GM18526 (cell line): ENCODE data around the gene IL2RG.

Experiments used
- POLR2A ChIP-seq: IDR thresholded peaks from 3 replicates; pipeline ENCODE4 v1.6.1; 2011; ENCODE audit not compliant: insufficient read length; ENCODE audit errors: extremely low read depth

Gene IL2RG

DNA sequence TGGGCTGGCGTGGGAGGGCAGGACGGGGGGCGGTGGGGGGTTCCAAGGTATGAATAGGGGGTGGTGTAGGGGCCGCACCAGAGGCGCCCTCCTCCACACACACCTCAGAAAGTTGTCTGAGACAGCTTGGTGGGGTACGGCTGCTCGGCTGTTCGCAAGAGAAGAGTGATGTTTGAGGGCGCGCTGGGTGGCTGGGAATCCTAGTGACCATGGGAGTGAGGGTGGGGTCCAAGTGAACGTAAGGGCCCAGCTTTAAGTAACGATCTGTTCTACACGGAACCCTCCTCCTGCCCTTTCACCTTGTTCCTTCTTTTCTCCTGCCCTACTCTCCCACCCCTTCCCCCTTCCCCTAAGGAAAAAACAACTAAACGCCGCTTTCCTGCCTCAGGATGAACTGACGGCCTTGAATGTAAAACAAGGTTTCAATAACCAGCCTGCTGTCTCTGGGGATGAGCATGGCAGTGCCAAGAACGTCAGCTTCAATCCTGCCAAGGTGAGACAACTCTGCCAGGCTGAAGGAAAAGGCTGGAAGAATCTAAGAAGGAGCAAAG, 7.7 kb upstream of the IL2RG start:
- no peak for TF ChIP-seq POLR2A

DNA sequence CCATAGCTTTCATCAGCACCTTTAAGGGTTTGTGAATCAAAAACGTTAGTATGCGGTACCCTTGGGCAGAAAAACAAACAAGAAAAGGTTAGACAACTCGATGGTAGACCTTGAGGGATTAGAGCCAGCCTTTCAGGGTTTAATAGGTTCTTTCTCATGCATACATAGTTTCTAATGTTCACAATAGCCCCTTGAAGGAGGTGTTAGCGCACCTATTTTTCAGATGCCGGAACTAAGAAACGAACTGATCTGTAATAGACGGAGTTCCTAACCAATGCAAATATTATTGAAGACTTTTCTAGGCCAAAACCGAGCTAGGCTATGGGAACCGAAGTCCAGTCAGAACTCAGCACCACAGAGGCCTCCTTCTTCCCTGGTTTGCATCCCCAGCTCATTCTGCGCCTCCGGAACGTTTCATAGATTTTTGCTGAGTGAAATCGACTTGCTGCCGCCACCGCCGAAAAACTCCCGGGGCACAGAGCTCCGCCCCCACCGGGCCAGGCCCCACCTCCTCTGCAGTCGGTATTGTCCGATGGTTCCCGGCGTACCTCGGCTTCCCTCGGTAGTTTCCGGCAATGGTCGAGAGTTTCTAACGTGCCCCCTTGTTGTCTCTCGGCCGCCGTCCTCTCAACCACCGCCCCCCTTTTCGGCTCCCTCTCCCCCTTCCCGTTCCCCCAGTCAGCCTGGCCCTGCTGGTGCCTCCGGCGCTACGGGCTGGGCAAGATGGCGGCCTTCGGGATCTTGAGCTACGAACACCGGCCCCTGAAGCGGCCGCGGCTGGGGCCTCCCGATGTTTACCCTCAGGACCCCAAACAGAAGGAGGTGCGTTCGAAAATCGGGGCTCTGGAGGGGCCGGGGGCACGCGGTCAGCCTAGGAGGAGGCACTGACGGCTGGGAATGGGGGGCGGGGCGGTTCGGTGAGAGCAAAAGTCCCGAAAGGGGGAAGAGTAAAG, 6.9 kb upstream of the IL2RG start, which contains the start of gene MED12:
TSS of gene MED12 (plus strand) at position 565 of the 953 bp plus-strand sequence. CDS start at position 724, 159 bp downstream.
- peak; percentile 44 for TF ChIP-seq POLR2A

DNA sequence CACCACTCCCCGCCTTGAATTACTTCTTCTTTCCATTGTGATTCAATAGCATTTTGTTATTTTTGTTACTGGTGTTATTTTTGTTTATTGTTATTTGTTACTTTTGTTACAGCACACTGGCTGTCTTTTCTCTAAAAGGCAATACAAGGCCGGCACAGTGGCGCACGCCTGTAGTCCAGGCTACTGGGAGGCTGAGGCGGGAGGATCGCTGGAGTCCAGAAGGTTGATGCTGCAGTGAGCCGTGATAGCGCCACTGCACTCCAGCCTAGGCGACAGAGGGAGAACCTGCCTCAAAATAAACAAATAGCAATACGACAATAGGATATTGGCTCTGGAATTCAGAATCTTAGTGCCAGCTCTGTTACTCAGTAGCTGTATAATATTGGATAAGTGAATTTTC, 6.0 kb upstream of the IL2RG start:
- no peak for TF ChIP-seq POLR2A

DNA sequence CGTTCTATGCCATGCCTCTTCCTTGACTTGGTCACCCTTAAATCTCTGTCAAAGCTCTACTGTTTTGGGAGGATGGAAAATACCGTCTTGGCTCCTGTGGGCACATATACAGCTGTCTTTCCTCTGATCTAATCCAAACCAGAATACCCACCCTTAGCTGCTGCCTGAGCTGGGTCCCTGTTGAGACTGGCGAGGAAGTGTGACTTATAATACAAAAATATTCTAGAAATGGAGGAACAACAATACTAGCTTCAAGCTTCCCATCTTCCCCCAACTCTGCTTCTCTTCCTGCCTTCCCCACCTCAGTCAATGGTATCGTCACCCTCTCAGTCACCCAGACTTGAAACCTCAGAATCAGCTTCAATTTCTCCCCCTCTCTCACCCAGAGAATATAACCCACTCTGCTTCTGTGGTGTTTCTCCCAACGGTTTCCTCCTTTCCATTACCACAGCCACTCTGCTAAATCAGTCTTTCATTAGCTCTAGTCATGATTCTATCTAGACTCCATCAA, 599 bp upstream of the IL2RG start:
- no peak for TF ChIP-seq POLR2A

DNA sequence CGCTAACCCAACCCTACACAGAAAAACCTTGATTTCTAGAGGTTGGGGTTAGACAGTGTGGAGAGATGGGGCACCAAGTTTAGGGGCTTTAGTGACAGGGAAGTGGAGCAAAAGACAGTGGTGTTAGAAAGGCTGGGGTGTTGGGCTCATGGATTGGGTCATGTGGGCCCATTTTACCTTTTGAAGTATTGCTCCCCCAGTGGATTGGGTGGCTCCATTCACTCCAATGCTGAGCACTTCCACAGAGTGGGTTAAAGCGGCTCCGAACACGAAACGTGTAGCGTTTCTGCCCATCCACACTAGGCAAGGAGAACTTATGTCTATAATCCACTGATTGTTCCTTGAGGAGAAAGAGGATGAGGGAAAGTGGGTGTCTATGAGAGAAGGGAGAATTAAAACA, 2.3 kb downstream of the IL2RG start:
- no peak for TF ChIP-seq POLR2A

DNA sequence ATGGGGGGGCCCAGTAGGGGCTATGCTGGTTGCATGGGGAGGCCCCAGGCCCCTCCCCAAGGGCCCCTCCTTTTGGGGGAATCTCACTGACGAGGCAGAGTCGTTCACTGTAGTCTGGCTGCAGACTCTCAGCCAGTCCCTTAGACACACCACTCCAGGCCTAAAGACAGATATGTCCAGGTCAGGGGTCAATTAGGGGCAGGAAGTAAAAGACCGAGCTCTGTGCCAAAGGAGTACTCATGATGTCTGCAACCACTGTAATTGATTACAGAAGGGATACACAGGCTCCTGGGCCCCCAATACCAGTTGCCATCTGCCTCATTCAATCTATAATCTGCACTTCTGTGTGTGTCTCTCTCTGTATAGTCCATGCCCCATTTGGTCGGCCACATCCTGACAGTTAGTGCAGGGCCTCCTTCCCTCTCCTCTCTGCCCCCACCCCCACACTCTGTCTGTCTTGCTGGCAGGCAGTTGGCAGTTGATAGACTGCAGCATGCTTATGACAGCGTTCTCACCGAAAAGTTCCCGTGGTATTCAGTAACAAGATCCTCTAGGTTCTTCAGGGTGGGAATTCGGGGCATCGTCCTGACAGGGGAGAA, 3.5 kb downstream of the IL2RG start:
- no peak for TF ChIP-seq POLR2A

DNA sequence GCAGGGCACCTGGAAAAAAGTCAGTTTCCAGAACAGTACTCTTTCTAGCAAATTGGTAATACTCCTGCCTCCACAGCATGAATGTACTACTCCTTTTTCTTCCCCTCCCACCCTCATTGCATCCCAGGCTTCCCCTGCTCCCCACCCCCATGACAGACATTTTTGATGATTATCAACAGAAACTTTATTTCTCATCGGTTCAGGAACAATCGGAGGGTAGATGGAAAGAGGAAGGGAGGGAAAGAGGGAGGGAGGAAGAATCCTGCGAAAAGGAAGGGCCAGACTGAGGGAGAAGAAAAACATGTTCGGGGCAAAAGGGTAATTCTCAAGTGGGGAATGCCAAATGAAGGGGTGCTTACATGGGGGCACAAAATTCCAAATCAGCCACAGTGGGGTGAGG, 4.1 kb downstream of the IL2RG start:
- TF ChIP-seq POLR2A, result no peak

DNA sequence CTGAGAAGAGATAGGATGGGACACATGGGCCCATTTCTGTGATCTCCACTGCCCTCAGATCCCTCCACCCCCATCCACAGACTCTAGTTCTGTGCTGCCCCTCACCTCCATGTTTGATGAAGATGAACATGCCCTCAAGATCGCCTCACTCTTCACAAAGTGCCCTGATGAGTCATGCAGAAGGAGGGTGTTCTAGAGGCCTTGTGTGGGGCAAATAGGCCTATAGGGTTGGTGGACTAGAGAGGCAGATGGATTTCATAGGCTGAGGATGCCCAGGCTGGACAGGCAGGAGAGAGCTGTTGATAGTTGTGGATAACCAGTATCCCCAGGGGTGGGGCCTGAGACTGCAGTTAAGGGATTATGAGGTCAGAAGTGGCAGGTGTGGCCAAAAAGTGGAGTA, 5.0 kb downstream of the IL2RG start, which contains the start of gene CXorf65:
TSS of gene CXorf65 (minus strand) at position 314 of the 400 bp plus-strand sequence. CDS start at position 130, 184 bp downstream.
- no peak for TF ChIP-seq POLR2A

DNA sequence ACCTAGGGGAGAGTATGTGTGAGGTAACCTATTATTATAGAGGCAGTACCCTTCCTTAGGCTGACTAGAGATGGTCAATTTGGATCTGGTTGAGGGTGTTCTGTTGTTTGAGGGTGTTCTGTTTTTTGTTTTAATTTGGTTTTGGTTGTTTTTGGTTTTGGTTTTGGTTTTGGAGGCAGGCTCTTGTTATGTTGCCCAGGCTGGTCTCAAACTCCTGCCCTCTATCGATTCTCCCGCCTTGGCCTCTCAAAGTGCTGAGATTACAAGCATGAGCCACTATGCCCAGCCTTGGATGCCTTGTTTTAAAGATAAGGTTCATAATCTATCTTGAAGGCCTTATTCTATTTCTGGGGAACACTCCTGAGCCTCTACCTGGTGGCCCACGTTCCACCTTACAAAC, 5.7 kb downstream of the IL2RG start:
- no peak for TF ChIP-seq POLR2A

DNA sequence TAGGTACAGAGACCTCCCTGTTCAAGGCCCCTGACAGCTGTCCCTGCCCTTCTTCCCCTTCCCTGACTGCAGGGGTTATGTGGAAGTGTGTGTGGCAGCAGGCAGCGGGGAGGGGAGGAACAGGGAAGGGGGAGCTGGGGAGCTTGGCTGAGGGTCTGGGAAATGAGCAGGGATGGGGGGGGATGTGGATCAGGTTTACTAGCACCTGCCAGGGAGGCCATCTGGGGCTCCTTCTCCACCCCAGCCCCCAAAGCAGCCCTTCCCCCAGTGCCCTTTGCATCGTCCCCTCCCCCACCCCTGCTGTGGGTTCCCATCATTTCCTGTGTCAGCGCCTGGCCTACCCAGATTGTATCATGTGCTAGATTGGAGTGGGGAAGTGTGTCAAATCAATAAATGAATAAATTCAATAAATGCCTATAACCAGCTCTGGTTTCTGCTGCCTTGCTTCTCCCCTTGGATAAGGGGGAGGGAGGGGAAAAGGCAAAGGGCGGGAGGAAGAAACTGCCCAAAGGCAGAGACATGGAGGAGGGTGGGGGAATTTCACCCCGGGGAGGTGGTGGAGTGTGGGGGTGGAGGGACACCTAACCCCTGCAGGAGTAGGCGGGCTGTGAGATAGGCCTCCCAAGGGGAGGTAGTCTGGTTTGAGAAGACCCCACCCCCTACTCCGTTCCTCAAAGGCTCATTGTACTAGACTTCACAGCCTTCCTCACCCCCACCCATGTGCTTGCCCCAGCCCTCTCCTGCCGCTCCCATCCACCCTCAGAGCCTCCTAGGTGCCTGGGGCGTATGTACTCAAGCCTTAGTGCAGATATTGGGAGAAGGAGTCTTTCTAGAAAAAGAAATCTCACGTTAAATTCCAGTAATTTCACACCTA, 8.0 kb downstream of the IL2RG start:
- TF ChIP-seq POLR2A, result peak; percentile 31

DNA sequence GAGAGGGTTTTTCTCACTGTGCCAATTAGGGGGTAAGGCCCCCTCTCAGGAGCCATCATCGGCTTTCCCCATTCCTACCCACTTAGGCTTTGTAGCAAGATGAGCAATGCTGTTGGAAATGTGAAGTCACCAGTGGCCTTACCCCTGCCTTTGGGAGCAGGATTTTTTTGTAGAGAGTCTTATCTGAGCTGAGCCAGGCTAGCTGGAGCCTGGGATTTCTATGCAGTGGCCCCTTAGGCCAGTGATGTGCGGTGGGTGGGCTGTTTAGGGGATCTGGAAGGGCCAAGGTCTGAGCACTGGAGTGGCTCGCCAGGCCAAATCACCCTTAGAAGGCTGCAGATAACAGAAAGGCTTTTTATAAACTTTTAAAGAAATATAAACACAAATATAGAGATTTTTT, 9.1 kb downstream of the IL2RG start:
- TF ChIP-seq POLR2A, result no peak

DNA sequence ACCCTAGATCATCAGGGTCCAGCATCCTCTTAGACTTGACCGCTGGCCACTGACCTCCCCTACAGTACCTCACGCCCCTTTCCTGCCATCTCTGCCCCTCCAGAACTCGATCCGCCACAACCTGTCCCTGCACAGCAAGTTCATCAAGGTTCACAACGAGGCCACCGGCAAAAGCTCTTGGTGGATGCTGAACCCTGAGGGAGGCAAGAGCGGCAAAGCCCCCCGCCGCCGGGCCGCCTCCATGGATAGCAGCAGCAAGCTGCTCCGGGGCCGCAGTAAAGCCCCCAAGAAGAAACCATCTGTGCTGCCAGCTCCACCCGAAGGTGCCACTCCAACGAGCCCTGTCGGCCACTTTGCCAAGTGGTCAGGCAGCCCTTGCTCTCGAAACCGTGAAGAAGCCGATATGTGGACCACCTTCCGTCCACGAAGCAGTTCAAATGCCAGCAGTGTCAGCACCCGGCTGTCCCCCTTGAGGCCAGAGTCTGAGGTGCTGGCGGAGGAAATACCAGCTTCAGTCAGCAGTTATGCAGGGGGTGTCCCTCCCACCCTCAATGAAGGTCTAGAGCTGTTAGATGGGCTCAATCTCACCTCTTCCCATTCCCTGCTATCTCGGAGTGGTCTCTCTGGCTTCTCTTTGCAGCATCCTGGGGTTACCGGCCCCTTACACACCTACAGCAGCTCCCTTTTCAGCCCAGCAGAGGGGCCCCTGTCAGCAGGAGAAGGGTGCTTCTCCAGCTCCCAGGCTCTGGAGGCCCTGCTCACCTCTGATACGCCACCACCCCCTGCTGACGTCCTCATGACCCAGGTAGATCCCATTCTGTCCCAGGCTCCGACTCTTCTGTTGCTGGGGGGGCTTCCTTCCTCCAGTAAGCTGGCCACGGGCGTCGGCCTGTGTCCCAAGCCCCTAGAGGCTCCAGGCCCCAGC, 10.5 kb downstream of the IL2RG start:
- no peak for TF ChIP-seq POLR2A

DNA sequence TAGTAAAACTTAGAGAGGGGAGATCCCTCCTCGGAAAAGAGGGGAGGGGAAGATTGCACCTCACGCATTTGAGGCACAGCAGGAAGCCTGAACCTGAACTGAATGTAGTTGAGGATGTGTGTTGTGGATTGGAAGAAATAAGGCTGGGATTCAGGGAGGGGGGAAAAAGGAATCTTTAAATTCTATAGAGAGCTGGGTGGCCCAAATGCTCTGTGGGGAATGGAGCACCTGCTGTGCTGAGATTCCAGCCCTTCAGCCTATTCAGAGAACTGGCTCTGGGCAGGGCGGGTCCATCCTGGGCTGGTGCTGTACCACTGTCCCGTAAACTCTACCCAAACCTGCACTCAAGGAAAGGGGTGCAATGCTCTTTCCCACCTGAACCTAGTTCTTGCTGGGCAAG, 11.6 kb downstream of the IL2RG start:
- no peak for TF ChIP-seq POLR2A
